DLD1 (cell line): ENCODE results near the gene GJB2.

Experiments used
- in situ Hi-C: cut with HindIII; loops from 2 replicates; pipeline ENCODE4 v1.10.0; 2017; ENCODE audit warnings: low sequenced_read_pairs

GJB2 gene

DNA sequence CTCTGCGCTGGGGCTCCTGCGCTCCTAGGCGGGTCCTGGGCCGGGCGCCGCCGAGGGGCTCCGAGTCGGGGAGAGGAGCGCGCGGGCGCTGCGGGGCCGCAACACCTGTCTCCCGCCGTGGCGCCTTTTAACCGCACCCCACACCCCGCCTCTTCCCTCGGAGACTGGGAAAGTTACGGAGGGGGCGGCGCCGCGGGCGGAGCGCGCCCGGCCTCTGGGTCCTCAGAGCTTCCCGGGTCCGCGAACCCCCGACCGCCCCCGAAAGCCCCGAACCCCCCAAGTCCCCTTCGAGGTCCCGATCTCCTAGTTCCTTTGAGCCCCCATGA lies at the start of gene GJB2:
Gene GJB2 (minus strand): TSS at position 103 of the 326 bp plus-strand sequence. CDS start 3,357 bp downstream, outside the sequence.
- in situ Hi-C loops, result loop anchor here (5.0 to 10.0 kb wide), 4 partner anchors 45 to 652 kb away; no protein-coding TSS in a partner anchor

DNA sequence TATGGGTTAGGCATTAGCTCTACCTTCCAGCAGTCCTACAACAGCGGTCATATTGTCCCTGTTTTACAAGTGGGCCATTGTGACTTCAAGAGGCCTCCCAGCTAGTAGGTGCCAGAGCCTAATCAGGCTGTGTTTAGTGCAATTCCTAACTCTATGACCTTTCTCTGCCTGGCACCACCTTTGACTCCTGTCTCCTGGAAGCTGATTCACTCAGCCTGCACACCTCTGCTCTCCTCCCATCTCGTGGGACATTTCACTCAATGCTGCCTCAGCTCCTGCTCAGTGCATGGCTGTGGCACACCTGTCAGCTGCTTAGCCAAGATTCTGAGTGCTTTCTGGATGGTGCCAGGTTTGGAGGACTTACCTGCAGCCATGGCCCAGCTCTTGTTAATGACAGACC lies 48.9 kb upstream of the GJB2 start:
- in situ Hi-C loops, result no loop called here

- in situ Hi-C loops, result loop anchor here (5.0 kb wide), 1 partner anchor 47 kb away; the partner anchor contains the start of gene GJB2
Measured at GRCh38 chr13:20239748-20240147, 47.0 kb upstream of the GJB2 start.

- in situ Hi-C loops, result no loop called here
Measured at GRCh38 chr13:20232556-20233277, 40.0 kb upstream of the GJB2 start.

DNA sequence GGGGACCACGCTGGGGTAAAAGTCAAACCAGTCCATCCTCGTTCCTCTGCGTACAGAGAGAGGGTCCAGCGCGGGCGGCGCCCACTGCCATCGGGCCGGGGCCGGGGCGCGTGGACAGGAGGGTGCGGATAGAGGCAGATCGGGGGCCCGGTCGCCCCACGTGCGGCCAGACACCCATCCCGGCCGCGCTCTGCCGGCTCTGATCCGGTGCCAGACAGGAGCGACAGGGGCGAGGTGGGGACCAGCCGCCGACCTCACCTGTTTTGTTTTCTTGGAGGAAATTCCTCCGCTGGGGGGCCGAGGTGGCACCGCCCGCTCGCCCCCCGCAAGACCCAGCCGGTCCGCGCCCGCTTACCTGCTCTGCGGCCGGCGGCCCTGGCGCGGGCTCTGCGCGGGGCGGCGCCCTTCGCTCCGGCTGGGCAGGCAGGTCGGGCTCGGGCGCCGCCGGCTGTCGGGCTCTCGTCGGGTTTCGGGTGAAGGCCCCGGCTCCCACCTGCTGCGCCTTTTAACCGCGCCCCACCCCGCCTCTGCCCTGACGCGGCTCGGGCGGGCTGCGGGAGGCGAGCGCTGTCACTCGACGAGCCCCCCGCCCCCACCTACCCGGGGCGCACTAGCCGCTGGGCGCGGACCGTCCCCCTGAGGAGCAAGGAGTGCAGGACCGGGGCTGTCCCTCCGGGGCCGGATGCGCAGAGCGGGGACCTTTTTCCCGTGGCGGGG lies 39.3 kb upstream of the GJB2 start, which contains the start of gene GJB6:
Gene GJB6 (minus strand): TSS at position 481 of the 717 bp plus-strand sequence. CDS start 8,839 bp downstream, outside the sequence.
- in situ Hi-C loops, result no loop called here

- in situ Hi-C loops, result no loop called here
Measured at GRCh38 chr13:20230913-20231838, 38.4 kb upstream of the GJB2 start.

- in situ Hi-C loops, result no loop called here
Measured at GRCh38 chr13:20227730-20228129, 35.0 kb upstream of the GJB2 start.

DNA sequence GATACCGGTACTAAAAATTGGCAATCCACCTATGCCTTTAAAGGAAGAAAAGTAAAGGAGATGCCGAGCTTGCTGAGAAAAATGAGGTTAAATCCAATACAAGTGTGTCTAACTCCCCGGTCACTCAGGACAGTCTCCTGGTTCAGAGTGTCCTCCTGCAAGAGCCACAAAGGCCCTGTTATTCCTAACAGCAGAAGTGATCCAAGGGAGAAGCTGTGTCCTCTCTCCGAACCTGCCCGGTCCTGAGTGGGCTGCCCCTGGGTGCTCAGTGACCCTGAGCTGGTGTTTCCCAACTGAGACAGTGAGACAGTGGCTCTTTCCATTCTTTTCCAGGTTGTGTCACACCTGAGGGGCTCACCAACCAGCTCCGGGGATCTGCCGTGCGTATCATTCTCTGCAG lies 34.5 kb upstream of the GJB2 start:
- in situ Hi-C loops, result no loop called here

- in situ Hi-C loops, result no loop called here
Measured at GRCh38 chr13:20222553-20222952, 29.8 kb upstream of the GJB2 start.

- in situ Hi-C loops, result no loop called here
Measured at GRCh38 chr13:20221772-20222171, 29.0 kb upstream of the GJB2 start.

- in situ Hi-C loops, result no loop called here
Measured at GRCh38 chr13:20219577-20219976, 26.8 kb upstream of the GJB2 start.

DNA sequence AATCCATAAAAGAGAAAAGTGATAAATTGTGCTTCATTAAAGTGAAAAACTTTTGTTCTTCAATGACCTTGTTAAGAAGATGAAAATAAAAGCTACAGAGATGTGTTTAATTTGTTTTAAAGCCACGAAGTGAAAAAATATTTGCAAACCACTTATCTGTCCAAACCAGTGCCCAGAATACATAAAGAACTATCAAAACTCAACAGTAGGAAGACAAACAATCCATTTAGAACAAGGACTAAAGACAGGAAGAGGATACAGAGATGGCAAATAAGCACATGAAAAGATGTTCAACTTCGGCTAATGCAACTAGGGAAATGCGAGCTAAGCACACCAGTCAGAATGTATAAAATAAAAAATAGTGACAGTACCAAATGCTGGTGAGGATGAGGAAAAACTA lies 24.4 kb upstream of the GJB2 start:
- in situ Hi-C loops, result no loop called here

DNA sequence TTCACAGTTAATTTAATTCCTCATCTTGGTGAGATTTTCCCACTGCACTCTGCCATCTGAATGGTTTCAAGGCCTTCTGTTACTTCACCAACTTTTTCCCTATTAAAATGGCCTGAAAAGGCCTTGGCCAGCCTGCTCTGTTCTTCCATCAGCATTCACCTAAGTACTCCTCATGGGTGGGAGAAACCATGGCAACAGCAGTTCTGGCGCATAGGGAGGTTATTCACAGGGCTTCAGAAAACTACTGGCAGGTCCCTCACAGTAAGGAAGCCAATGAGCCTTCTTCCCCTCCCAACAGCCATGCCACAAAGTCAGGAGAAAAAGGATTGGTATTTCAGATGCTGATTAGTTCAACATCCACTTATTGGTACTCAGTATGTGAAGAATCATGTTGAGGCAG lies 17.2 kb upstream of the GJB2 start:
- in situ Hi-C loops, result no loop called here

DNA sequence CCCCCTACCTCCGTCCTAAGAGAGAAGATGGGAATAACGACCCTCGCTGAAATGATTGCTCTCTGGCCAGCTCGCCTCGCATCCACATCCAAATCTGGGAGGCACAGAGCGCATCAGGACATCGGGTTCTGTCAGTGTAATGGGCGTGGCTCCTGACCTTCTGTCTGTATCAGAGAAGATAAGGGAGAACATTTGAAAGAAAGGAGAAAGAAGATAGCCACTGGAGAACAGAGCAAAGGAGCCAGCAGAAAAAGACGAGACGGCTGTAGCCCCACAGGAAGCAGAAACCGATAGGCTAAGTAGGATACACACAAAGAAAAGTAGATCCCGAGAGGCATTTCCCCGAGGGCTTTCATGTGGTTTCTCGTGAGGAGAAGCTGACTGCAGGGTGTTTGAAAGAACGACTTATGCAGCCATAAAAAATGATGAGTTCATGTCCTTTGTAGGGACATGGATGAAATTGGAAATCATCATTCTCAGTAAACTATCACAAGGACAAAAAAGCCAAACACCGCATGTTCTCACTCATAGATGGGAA lies 14.0 kb upstream of the GJB2 start:
- in situ Hi-C loops, result no loop called here

DNA sequence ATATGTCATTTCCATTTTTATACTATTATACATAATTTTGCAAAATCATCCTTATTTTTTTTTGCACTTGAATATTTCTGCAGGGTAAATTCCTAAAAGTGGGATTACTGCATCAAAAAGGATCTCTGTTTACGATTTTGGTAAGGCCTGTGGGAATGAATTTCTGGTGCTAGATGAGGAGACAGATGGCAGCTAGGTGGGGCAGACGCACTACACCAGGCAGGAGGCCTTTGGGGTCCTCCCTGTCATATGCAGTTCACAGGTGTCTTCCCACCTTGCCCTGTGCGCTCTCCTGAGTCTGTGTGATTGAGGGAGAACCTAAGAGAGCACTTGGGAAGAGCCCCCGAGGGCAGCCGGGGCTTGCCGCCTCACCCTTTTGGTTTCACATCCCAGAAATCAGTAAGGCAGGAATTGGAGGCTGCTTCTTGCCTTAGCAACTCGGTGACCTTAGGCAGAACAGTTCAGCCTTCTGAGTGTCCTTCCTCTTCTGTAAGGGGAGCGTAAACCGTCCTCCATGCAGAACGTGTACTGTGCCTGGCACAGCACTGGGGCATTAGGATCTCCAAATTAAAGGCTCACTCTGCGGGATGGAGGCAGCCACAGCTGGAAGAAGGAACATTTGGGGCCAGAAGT lies 13.4 kb upstream of the GJB2 start:
- in situ Hi-C loops, result no loop called here

DNA sequence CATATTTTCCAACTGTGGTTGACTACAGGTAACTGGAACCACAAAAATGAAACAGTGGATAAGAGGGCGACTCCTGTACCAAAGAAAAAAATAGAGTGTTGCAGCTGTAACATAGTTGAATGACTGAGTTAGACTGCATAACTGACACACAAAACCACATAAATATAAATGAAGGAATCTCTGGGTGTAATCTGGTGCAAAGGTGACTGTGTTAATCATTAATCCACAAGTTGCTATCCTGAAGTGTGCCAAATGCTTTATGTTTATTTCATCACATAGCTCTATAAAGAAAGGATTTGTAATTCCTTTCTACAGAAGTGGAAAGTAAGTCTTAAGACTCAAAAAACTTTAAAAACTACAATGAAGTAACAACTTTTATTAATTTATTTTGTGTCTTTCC lies 6.0 kb upstream of the GJB2 start:
- in situ Hi-C loops, result loop anchor here (10.0 kb wide), 2 partner anchors 286 to 646 kb away; no protein-coding TSS in a partner anchor

DNA sequence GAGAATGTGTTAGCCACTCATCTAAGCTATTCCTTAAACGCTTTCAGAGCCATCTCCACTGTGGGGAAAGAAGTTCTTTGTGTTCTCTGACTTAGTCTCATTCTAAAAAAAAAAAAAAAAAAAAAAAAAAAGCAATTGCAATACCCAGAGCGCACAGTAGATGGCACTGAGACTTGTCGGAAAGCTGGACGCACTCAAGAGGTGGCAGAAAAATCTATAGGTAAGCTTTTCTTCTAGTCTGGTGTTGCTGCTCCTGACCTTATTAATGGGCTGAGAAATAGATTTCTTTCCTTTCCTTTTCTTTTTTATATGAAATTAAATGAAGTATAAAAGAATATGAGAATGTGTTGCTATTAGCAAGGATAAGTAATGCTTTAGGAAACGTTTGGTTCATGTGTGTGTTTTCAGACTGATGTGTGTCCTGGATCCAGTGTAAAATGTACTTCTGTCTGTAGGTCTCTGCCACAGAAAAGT lies 4.7 kb upstream of the GJB2 start:
- in situ Hi-C loops, result loop anchor here (10.0 kb wide), 2 partner anchors 287 to 647 kb away; no protein-coding TSS in a partner anchor

DNA sequence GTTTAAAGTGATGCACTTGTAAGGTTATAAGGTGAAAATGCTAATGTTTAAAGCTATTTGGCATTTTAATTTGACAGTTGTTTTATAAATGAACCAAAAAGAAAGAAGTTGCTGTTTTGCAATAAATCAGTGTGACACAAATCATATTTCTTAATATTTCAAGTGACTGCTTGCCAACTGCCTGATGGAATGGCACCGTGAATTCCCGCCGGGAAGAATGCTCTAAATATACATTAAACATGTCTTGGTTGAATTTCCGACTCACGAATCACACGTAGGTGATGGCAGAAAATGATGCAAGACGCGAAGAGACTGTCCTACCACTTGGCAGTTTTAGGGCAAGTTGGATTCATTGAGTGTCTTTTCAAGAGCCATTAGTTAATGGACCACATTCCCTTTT lies 3.1 kb upstream of the GJB2 start:
- in situ Hi-C loops, result loop anchor here (10.0 kb wide), 2 partner anchors 289 to 649 kb away; no protein-coding TSS in a partner anchor

DNA sequence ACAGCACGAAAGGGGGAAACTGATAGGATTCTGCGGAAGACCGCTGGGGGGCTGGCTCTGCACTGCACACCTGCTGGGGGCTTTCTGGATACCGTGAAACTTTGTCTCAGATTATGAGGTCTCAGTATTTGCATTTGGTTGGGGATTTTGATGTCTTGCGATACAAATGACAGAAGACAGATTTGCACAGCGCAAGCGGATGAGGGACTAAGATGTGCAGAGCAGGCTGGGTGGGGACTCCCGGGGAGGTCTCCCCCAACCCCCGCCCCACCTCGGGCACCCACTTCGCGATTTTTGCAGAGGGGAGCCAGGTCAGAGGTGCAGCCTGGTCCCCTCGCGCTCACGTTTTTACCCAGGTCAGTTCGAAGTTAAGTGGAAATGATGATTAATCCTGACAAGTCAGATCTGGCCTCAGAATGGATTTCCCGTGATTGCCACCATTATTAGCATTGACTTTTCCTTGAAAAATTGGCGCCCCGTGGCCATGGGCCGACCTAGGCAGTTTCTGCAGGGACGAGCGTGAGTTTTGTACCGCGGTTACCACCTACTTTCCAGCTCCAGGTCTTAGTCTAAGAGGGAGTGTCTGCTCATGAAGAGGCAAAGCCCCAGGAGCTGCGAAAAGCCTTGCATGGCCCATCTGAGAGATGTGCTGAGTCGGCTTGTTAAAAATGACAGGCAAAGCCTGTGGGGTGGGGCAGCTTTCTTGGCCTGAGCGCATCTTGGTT lies 1.3 kb upstream of the GJB2 start:
- in situ Hi-C loops, result loop anchor here (5.0 to 10.0 kb wide), 4 partner anchors 43 to 651 kb away; no protein-coding TSS in a partner anchor
